ENCODE measurements around the gene ACSS2.
"Not testable (repeated sequence)": the region's sequence is repeated elsewhere in the genome, so short reads cannot be mapped to it uniquely, and the experiment has no call there.

ACSS2 gene

GRCh38 chr20:34886122-34886521, 9.7 kb downstream of the ACSS2 start:
- no peak overlapping the region for H3K27ac Mint-ChIP-seq
- H3K36me3 Mint-ChIP-seq = peaks cover 12% of the 10 kb centered on the region
- H3K9me3 Mint-ChIP-seq (ENCODE audit: low read depth) = no peaks in the 10 kb centered on the region
- no peak overlapping the region for H3K4me3 Mint-ChIP-seq
- no peaks in the 10 kb centered on the region for H3K27me3 Mint-ChIP-seq
- peaks cover 20% of the 10 kb centered on the region for H3K4me1 Mint-ChIP-seq (ENCODE audit: low read depth)

- peaks cover 12% of the 10 kb centered on the region for H3K36me3 Mint-ChIP-seq
- peaks cover 29% of the 10 kb centered on the region for H3K4me1 Mint-ChIP-seq (ENCODE audit: low read depth)
- no peak overlapping the region for H3K27ac Mint-ChIP-seq
- H3K4me3 Mint-ChIP-seq = no peak overlapping the region
- H3K27me3 Mint-ChIP-seq = no peaks in the 10 kb centered on the region
- no peaks in the 10 kb centered on the region for H3K9me3 Mint-ChIP-seq (ENCODE audit: low read depth)
Observed at GRCh38 chr20:34887023-34887422, 10.6 kb downstream of the ACSS2 start.

DNA sequence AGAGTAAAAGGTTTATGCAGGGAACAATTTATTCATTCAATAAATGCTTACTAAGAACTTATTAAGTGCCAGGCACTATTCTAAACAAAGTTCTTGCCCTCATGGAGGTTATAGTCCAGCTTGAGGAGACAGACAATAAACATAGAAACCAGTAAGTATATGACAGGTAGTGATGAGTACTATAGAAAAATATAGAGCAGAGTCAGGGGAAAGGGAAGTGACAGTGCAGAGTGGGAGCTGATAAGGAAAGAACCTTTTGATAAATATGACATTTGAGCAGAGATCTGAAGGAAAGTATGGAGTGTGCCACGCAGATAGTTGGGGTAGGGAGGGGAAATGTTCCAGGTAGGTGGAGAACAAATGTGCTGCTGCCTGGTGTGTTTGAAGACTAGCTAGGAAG, 12.1 kb downstream of the ACSS2 start:
- no peak overlapping the region for H3K4me3 Mint-ChIP-seq
- H3K36me3 Mint-ChIP-seq = peaks cover 8% of the 10 kb centered on the region
- peaks cover 33% of the 10 kb centered on the region for H3K4me1 Mint-ChIP-seq (ENCODE audit: low read depth)
- no peaks in the 10 kb centered on the region for H3K9me3 Mint-ChIP-seq (ENCODE audit: low read depth)
- no peaks in the 10 kb centered on the region for H3K27me3 Mint-ChIP-seq
- no peak overlapping the region for H3K27ac Mint-ChIP-seq

DNA sequence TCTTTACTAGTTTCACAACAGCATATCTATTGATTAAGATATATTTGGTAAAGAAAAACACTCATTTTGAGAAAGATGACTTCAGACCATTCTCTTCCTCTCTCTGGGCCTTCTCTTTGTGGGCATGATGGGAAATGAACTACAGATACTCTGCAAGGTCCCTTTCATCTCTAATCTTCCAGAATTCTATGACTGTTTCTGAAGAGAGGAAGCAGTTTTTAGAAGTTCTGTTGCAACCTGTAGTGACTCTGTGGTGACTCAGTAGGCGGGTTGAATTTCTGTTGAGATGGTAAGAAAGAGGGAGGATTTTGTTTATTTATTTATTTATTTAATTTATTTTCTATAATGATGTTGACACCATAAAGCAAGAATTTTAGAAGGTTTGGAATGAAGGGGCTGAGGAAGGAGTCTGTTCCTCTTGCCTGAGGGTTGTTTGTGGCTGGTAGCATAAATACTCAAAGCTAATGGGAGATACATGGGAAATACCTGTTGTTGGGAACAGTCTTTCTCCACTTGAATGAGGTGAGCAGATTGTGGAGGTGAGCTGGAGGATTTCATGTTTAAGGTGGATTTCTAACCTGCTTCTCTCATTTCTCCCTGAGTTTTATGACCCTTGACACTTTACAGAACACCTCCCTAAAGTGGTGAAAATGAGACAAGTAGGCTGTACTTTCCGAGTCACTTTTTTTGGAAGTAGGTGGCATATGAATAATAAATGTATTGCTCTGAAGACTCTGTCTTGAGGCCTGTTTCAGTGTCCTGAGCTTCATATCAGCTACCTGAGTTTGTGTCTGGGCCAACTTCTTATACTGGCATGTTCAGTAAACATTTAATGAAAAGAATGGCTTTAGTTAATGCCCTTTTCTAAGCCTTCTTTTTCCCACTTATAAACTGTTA, 15.0 kb downstream of the ACSS2 start:
- H3K27me3 Mint-ChIP-seq = no peaks in the 10 kb centered on the region
- peak overlapping the region; percentile 62 for H3K27ac Mint-ChIP-seq
- H3K4me1 Mint-ChIP-seq (ENCODE audit: low read depth) = peaks cover 33% of the 10 kb centered on the region
- H3K4me3 Mint-ChIP-seq = no peak overlapping the region
- peaks cover 9% of the 10 kb centered on the region for H3K36me3 Mint-ChIP-seq
- H3K9me3 Mint-ChIP-seq (ENCODE audit: low read depth) = no peaks in the 10 kb centered on the region

- H3K4me1 Mint-ChIP-seq (ENCODE audit: low read depth) = peaks cover 35% of the 10 kb centered on the region
- H3K9me3 Mint-ChIP-seq (ENCODE audit: low read depth) = no peaks in the 10 kb centered on the region
- H3K36me3 Mint-ChIP-seq = peaks cover 9% of the 10 kb centered on the region
- no peak overlapping the region for H3K4me3 Mint-ChIP-seq
- no peaks in the 10 kb centered on the region for H3K27me3 Mint-ChIP-seq
- H3K27ac Mint-ChIP-seq = no peak overlapping the region
Observed at GRCh38 chr20:34892671-34893070, 16.3 kb downstream of the ACSS2 start.

- H3K4me1 Mint-ChIP-seq (ENCODE audit: low read depth) = peaks cover 28% of the 10 kb centered on the region
- H3K27me3 Mint-ChIP-seq = no peaks in the 10 kb centered on the region
- H3K4me3 Mint-ChIP-seq = no peak overlapping the region
- H3K36me3 Mint-ChIP-seq = peaks cover 11% of the 10 kb centered on the region
- H3K9me3 Mint-ChIP-seq (ENCODE audit: low read depth) = no peaks in the 10 kb centered on the region
- H3K27ac Mint-ChIP-seq = no peak overlapping the region
Observed at GRCh38 chr20:34894723-34895122, 18.3 kb downstream of the ACSS2 start.

DNA sequence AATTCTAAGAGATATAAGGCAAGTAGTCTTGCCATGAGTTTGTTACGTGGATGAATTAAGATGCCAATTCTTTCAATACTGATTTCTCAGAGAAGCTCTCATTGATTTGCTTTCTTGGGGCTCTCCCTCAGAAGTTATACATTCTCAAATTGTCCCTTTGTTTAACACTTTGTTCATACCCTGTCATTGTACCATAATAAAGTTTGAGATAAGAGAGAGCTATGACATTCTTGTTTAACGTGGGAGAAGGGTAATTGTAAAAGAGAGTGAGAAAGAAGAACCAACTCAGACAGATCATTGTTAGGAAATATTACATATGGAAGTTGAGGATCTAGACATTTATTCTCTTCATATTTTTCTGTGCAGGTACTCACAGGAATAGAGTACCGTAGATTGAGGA, 19.1 kb downstream of the ACSS2 start:
- H3K27me3 Mint-ChIP-seq = no peaks in the 10 kb centered on the region
- H3K27ac Mint-ChIP-seq = no peak overlapping the region
- peaks cover 21% of the 10 kb centered on the region for H3K4me1 Mint-ChIP-seq (ENCODE audit: low read depth)
- no peaks in the 10 kb centered on the region for H3K9me3 Mint-ChIP-seq (ENCODE audit: low read depth)
- peaks cover 14% of the 10 kb centered on the region for H3K36me3 Mint-ChIP-seq
- H3K4me3 Mint-ChIP-seq = no peak overlapping the region

DNA sequence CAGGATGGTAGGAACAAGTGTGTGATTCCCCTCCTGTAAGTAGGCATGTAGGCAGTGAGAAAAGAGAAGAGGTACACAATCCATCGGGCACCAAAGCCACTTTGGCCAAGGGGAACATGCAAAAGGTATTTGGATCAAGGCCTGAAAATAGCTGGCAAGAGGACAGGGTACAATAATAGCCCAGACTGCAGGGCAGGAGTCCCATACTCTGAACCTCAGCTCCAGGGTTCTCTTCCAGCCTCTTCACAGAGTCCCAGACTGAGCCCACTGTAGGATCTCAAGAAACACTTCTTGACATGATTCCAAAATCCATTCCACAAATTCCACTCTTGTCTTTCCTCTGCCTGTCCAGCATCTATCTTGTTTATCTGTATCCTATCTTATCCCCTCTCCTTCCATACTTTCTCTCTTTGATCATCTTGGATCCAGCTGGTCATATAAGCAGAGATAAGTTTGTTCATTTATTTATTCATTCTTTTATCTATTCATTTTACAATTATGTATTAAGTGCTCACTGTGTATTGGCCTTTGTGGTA, 19.7 kb downstream of the ACSS2 start:
- Mint-ChIP-seq H3K36me3 (peaks cover 14% of the 10 kb centered on the region), H3K27ac (no peak overlapping the region), H3K4me3 (no peak overlapping the region), H3K4me1 (ENCODE audit: low read depth) (peaks cover 14% of the 10 kb centered on the region), H3K27me3 (no peaks in the 10 kb centered on the region), H3K9me3 (ENCODE audit: low read depth) (no peaks in the 10 kb centered on the region)

GRCh38 chr20:34898129-34898528, 21.7 kb downstream of the ACSS2 start:
- H3K36me3 Mint-ChIP-seq = peaks cover 14% of the 10 kb centered on the region
- H3K4me3 Mint-ChIP-seq; H3K27me3 Mint-ChIP-seq; H3K27ac Mint-ChIP-seq; H3K9me3 Mint-ChIP-seq (ENCODE audit: low read depth); H3K4me1 Mint-ChIP-seq (ENCODE audit: low read depth): not testable (repeated sequence)

GRCh38 chr20:34898731-34899130, 22.3 kb downstream of the ACSS2 start:
- H3K4me1 Mint-ChIP-seq (ENCODE audit: low read depth); H3K27ac Mint-ChIP-seq; H3K4me3 Mint-ChIP-seq; H3K27me3 Mint-ChIP-seq; H3K9me3 Mint-ChIP-seq (ENCODE audit: low read depth): not testable (repeated sequence)
- H3K36me3 Mint-ChIP-seq = peaks cover 14% of the 10 kb centered on the region

DNA sequence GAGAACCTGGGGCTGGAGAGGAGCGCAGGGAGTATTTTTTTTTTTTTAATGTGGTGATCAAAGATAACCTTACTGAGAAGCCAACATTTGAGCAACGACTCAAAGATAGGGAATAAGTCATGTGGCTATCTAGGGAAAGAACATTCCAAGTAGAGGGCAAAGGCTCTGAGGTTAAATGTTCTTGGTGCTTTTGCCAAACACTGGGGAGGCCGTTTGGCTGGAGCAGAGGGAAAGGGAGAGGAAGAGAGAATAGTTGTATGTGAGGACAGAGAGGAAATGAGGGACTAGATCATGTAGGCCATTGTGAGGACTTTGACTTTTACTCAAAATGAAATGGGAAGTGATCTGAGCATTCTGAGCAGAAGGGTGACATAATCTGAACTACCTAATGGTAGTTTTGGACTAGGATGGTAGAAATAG, 27.8 kb downstream of the ACSS2 start:
- Mint-ChIP-seq H3K36me3 (peaks cover 7% of the 10 kb centered on the region), H3K4me1 (ENCODE audit: low read depth) (peaks cover 7% of the 10 kb centered on the region), H3K27ac (no peak overlapping the region), H3K27me3 (no peaks in the 10 kb centered on the region), H3K9me3 (ENCODE audit: low read depth) (no peaks in the 10 kb centered on the region), H3K4me3 (no peak overlapping the region)

GRCh38 chr20:34907616-34908469, 31.4 kb downstream of the ACSS2 start:
- Mint-ChIP-seq H3K36me3 (peaks cover 6% of the 10 kb centered on the region), H3K9me3 (ENCODE audit: low read depth) (no peaks in the 10 kb centered on the region), H3K27me3 (no peaks in the 10 kb centered on the region), H3K4me3 (no peak overlapping the region), H3K27ac (no peak overlapping the region), H3K4me1 (ENCODE audit: low read depth) (peaks cover 7% of the 10 kb centered on the region)

- H3K4me3 Mint-ChIP-seq = no peak overlapping the region
- H3K36me3 Mint-ChIP-seq = peaks cover 13% of the 10 kb centered on the region
- peaks cover 20% of the 10 kb centered on the region for H3K4me1 Mint-ChIP-seq (ENCODE audit: low read depth)
- no peak overlapping the region for H3K27ac Mint-ChIP-seq
- H3K27me3 Mint-ChIP-seq = no peaks in the 10 kb centered on the region
- no peaks in the 10 kb centered on the region for H3K9me3 Mint-ChIP-seq (ENCODE audit: low read depth)
Observed at GRCh38 chr20:34915131-34915530, 38.7 kb downstream of the ACSS2 start.

DNA sequence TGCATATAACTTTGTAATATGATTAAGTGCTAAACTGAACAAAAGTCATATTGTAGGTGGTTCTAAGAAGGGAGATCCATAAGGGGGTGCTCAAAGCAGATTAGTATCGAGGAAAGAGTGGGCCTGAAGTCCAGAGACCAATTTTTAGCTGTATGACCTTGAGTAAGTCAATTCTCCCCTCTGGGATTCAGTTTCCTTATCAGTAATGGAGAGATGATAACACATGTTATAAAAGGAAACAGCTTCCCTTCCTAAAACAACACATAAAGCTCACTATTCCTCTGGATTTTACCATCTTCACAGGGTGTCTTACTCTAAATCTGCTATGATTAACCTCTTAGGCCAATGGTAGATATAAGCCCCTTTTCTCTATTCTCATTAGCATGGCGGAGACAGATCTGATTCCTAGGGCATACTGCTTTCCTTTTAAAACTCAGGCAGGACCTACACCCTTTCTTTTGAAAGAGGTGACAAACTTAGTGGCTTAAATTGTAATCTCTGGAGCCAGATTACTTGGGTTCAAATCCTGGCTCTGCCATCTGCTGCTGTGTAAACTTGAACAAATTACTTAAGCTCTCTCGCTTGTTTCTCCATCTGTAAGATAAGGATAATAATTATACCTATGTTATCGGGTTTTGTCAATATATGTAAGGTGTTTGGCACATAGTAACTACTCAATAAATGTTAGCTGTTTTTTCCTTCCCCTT, 39.5 kb downstream of the ACSS2 start:
- Mint-ChIP-seq H3K27me3 (no peaks in the 10 kb centered on the region), H3K9me3 (ENCODE audit: low read depth) (no peaks in the 10 kb centered on the region), H3K4me1 (ENCODE audit: low read depth) (peaks cover 20% of the 10 kb centered on the region), H3K36me3 (peaks cover 18% of the 10 kb centered on the region), H3K27ac (no peak overlapping the region), H3K4me3 (no peak overlapping the region)
